ENCODE data around the gene LNX1. TPM values are rescaled to one million over a fixed set of nuclear protein-coding genes. Genes with fewer than 3 reads are reported as not detected.

LNX1 gene
- total RNA-seq, 1 experiment from 2014 or later, result 9.3 TPM

GRCh38 chr4:53562409-53562808 is 28.9 kb downstream of the LNX1 start:
- BruUV-seq (replicated peaks), result no TSS peak
- intact Hi-C loops (cut with micrococcal nuclease; ENCODE audit: unreplicated experiment), result no loop called here
- TF ChIP-seq CTCF (IDR thresholded peaks at IDR 0.05; ENCODE audit: insufficient read depth in 1 of 2, low read depth in 1 of 2, low read length in 1 of 2, severe bottlenecking in 1 of 2, unreplicated experiment in 1 of 2), result no peak
- no peaks in the 10 kb centered on the region for H3K9me3 ChIP-seq
- Mint-ChIP-seq H3K27ac (ENCODE audit: unreplicated experiment) (no peak overlapping the region), H3K9me3 (ENCODE audit: unreplicated experiment) (no peaks in the 10 kb centered on the region), H3K27me3 (ENCODE audit: insufficient read depth, unreplicated experiment) (no peaks in the 10 kb centered on the region), H3K36me3 (ENCODE audit: insufficient read depth, unreplicated experiment) (peaks cover 7% of the 10 kb centered on the region), H3K4me1 (ENCODE audit: low read depth, unreplicated experiment) (no peaks in the 10 kb centered on the region), H3K4me3 (ENCODE audit: unreplicated experiment) (no peak overlapping the region)
- DNase-seq, result no peak
- ChIA-PET CTCF (no interaction called here), POLR2A (no interaction called here)
- no peaks in the 10 kb centered on the region for H3K4me1 ChIP-seq
- no peaks in the 10 kb centered on the region for H3K27me3 ChIP-seq (replicated peaks; ENCODE audit: control insufficient read depth, insufficient read depth, low read length)
- H3K4me3 ChIP-seq (ENCODE audit: low read depth, low read length), result no peak overlapping the region
- no peaks in the 10 kb centered on the region for H3K36me3 ChIP-seq (ENCODE audit: control insufficient read depth, insufficient read depth, low read length)

- Histone ChIP-seq H3K9me3 (no peaks in the 10 kb centered on the region), H3K36me3 (ENCODE audit: control insufficient read depth, insufficient read depth, low read length) (no peaks in the 10 kb centered on the region), H3K4me1 (no peaks in the 10 kb centered on the region), H3K4me3 (ENCODE audit: low read depth, low read length) (no peak overlapping the region), H3K27me3 (replicated peaks; ENCODE audit: control insufficient read depth, insufficient read depth, low read length) (no peaks in the 10 kb centered on the region)
- no peaks in the 10 kb centered on the region for H3K27me3 Mint-ChIP-seq (ENCODE audit: insufficient read depth, unreplicated experiment)
- DNase-seq, result no peak
- peaks cover 7% of the 10 kb centered on the region for H3K36me3 Mint-ChIP-seq (ENCODE audit: insufficient read depth, unreplicated experiment)
- no peak for TF ChIP-seq CTCF (IDR thresholded peaks at IDR 0.05; ENCODE audit: insufficient read depth in 1 of 2, low read depth in 1 of 2, low read length in 1 of 2, severe bottlenecking in 1 of 2, unreplicated experiment in 1 of 2)
- H3K4me3 Mint-ChIP-seq (ENCODE audit: unreplicated experiment), result no peak overlapping the region
- POLR2A ChIA-PET, result no interaction called here
- CTCF ChIA-PET, result no interaction called here
- no TSS peak for BruUV-seq (replicated peaks)
- H3K27ac Mint-ChIP-seq (ENCODE audit: unreplicated experiment), result no peak overlapping the region
- intact Hi-C loops (cut with micrococcal nuclease; ENCODE audit: unreplicated experiment), result no loop called here
- H3K4me1 Mint-ChIP-seq (ENCODE audit: low read depth, unreplicated experiment), result no peaks in the 10 kb centered on the region
- H3K9me3 Mint-ChIP-seq (ENCODE audit: unreplicated experiment), result no peaks in the 10 kb centered on the region
Measured at GRCh38 chr4:53559021-53559620, 32.2 kb downstream of the LNX1 start.

GRCh38 chr4:53558065-53558801 is 33.1 kb downstream of the LNX1 start:
- Mint-ChIP-seq H3K4me1 (ENCODE audit: low read depth, unreplicated experiment) (no peaks in the 10 kb centered on the region), H3K9me3 (ENCODE audit: unreplicated experiment) (no peaks in the 10 kb centered on the region), H3K36me3 (ENCODE audit: insufficient read depth, unreplicated experiment) (peaks cover 7% of the 10 kb centered on the region), H3K4me3 (ENCODE audit: unreplicated experiment) (no peak overlapping the region), H3K27ac (ENCODE audit: unreplicated experiment) (no peak overlapping the region), H3K27me3 (ENCODE audit: insufficient read depth, unreplicated experiment) (no peaks in the 10 kb centered on the region)
- H3K4me3 ChIP-seq (ENCODE audit: low read depth, low read length), result no peak overlapping the region
- CTCF ChIA-PET, result no interaction called here
- BruUV-seq (replicated peaks), result no TSS peak
- intact Hi-C loops (cut with micrococcal nuclease; ENCODE audit: unreplicated experiment), result no loop called here
- DNase-seq, result no peak
- POLR2A ChIA-PET, result no interaction called here
- no peaks in the 10 kb centered on the region for H3K4me1 ChIP-seq
- TF ChIP-seq CTCF (IDR thresholded peaks at IDR 0.05; ENCODE audit: insufficient read depth in 1 of 2, low read depth in 1 of 2, low read length in 1 of 2, severe bottlenecking in 1 of 2, unreplicated experiment in 1 of 2), result no peak
- no peaks in the 10 kb centered on the region for H3K27me3 ChIP-seq (replicated peaks; ENCODE audit: control insufficient read depth, insufficient read depth, low read length)
- H3K9me3 ChIP-seq, result no peaks in the 10 kb centered on the region
- no peaks in the 10 kb centered on the region for H3K36me3 ChIP-seq (ENCODE audit: control insufficient read depth, insufficient read depth, low read length)
